ENCODE data around the gene PIR.

Gene PIR

DNA sequence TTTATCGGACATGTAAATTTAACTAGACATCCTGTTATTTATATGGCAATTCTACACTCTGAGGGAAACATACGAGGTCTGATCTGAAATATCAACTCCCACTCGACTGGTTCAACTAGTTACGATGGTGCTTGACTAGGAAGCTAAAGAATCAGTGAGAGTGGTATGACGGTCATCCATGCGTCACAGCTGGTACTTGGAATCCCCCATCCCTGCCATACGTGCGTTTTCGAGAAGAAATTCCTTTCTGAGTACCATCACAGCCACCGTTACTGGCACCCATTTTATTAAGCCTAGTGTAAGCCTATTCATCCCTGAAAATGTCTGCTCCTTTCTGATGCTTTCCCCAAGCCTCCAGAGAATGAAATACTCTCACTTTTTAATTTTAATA is 157.1 kb downstream of the PIR start:
- Histone ChIP-seq H3K4me1 (ENCODE audit: insufficient read depth, low read length) (peaks cover 19% of the 10 kb centered on the region), H3K36me3 (ENCODE audit: insufficient read depth, low read length) (peaks cover 19% of the 10 kb centered on the region), H3K4me2 (ENCODE audit: insufficient read depth, low read length) (peak overlapping the region; percentile 91), H2AFZ (ENCODE audit: low read depth, low read length) (peak overlapping the region; percentile 77), H4K20me1 (ENCODE audit: insufficient read depth, low read length) (no peaks in the 10 kb centered on the region; the same call in 1 of the 2 replicates), H3K27me3 (ENCODE audit: insufficient read depth, low read length, poor library complexity) (no peaks in the 10 kb centered on the region), H3K27ac (ENCODE audit: low read length) (peak overlapping the region; percentile 56), H3K9ac (ENCODE audit: low read depth, low read length) (peak overlapping the region; percentile 48), H3K79me2 (ENCODE audit: insufficient read depth, low read length) (peaks cover 28% of the 10 kb centered on the region), H3K4me3 (ENCODE audit: low read depth in 1 of 2, low read length in 2 of 2) (peak overlapping the region; percentile 34 to 67; a peak in 3 of 4 replicates), H3K9me3 (ENCODE audit: insufficient read depth, low read length, severe bottlenecking) (no peaks in the 10 kb centered on the region)
- ATAC-seq (ENCODE audit: insufficient read depth, low read depth) (no peak), DNase-seq (no peak)
- TF ChIP-seq, protein P1, sequence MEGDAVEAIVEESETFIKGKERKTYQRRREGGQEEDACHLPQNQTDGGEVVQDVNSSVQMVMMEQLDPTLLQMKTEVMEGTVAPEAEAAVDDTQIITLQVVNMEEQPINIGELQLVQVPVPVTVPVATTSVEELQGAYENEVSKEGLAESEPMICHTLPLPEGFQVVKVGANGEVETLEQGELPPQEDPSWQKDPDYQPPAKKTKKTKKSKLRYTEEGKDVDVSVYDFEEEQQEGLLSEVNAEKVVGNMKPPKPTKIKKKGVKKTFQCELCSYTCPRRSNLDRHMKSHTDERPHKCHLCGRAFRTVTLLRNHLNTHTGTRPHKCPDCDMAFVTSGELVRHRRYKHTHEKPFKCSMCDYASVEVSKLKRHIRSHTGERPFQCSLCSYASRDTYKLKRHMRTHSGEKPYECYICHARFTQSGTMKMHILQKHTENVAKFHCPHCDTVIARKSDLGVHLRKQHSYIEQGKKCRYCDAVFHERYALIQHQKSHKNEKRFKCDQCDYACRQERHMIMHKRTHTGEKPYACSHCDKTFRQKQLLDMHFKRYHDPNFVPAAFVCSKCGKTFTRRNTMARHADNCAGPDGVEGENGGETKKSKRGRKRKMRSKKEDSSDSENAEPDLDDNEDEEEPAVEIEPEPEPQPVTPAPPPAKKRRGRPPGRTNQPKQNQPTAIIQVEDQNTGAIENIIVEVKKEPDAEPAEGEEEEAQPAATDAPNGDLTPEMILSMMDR (IDR thresholded peaks at IDR 0.05; ENCODE audit: borderline replicate concordance, extremely low read depth, low read length, poor library complexity, severe bottlenecking): no peak
- no peak for TF ChIP-seq EZH2 (IDR thresholded peaks at IDR 0.05; ENCODE audit: borderline replicate concordance, low read depth, low read length, severe bottlenecking)

DNA sequence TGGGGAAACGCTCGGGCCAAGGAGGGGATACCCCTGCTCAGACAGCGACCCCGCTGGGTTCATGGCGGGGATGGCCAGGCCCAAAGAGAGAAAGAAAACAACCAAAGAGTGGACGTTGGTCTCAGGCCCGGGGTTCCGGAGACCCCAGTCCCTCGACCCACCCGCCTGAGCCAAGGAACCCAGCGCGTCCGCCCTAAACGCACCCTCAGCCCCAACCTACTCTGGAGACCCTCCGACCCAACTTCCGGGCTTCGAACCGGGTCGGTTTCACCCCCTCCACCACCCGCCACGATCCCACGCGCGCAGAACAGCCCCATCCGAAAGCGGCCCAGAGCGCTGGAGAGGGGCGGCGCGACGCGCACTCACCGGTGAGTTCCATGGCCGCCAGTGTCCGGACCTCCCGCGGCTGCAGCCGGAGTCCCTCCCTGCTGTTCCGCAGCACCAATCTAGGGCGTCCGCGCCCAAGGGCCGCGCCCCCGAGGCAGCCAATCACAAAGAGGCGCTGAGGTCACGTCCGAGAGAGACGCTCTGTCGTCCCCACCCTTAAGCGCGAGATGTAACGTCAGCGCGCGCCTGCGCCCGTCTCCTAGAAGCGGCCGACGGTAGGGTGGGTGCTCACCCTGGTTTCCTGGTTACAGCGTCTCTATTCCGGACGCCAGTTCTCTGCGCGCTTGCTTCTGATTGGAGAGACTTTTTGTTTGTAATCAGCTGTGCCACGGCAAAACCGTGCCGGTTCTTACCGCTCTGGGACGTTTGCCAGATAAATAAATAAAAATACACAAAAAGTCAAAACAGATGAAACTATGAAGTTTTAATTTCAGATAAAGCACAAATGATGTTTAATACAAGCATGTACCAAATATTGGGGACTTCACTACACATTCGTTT is 157.8 kb downstream of the PIR start, which contains the start of gene PIGA:
Gene PIGA, minus strand, starts transcription at position 389 of the 888 bp plus-strand sequence. CDS start 3,593 bp downstream, outside the sequence.
- H3K36me3 ChIP-seq (ENCODE audit: insufficient read depth, low read length): peaks cover 19% of the 10 kb centered on the region
- H3K79me2 ChIP-seq (ENCODE audit: insufficient read depth, low read length): peaks cover 28% of the 10 kb centered on the region
- ATAC-seq (ENCODE audit: insufficient read depth, low read depth): peak; percentile 93
- peak within 1 kb of the TSS; percentile 83 for H3K27ac ChIP-seq (ENCODE audit: low read length)
- peak; percentile 92 for DNase-seq
- peak within 1 kb of the TSS; percentile 73 for H3K9ac ChIP-seq (ENCODE audit: low read depth, low read length)
- peaks cover 19% of the 10 kb centered on the region for H3K4me1 ChIP-seq (ENCODE audit: insufficient read depth, low read length)
- peak within 1 kb of the TSS; percentile 36 to 68 for H3K4me3 ChIP-seq (ENCODE audit: low read depth in 1 of 2, low read length in 2 of 2)
- no peaks in the 10 kb centered on the region for H3K27me3 ChIP-seq (ENCODE audit: insufficient read depth, low read length, poor library complexity)
- peak within 1 kb of the TSS; percentile 77 for H2AFZ ChIP-seq (ENCODE audit: low read depth, low read length)
- no peak for TF ChIP-seq EZH2 (IDR thresholded peaks at IDR 0.05; ENCODE audit: borderline replicate concordance, low read depth, low read length, severe bottlenecking)
- TF ChIP-seq, protein P1 (IDR thresholded peaks at IDR 0.05; ENCODE audit: borderline replicate concordance, extremely low read depth, low read length, poor library complexity, severe bottlenecking): no peak
- H3K9me3 ChIP-seq (ENCODE audit: insufficient read depth, low read length, severe bottlenecking): no peaks in the 10 kb centered on the region
- H4K20me1 ChIP-seq (ENCODE audit: insufficient read depth, low read length): no peaks in the 10 kb centered on the region; the same call in 1 of the 2 replicates
- H3K4me2 ChIP-seq (ENCODE audit: insufficient read depth, low read length): peak within 1 kb of the TSS; percentile 91
